Stimulated activated CD4-positive, alpha-beta T cell treated with anti-CD3 and anti-CD28 coated beads, Interleukin-15, amount 100 ng/mL, for 1 hour (primary cell): ENCODE measurements around the gene NAT10.

Experiments
- DNase-seq, 2 donors: peaks; one replicate each; pipeline ENCODE4 v3.0.0-alpha.2; 2020; ENCODE audit warnings: low read depth in 1 of 2, low spot score in 1 of 2

The NAT10 gene

DNA sequence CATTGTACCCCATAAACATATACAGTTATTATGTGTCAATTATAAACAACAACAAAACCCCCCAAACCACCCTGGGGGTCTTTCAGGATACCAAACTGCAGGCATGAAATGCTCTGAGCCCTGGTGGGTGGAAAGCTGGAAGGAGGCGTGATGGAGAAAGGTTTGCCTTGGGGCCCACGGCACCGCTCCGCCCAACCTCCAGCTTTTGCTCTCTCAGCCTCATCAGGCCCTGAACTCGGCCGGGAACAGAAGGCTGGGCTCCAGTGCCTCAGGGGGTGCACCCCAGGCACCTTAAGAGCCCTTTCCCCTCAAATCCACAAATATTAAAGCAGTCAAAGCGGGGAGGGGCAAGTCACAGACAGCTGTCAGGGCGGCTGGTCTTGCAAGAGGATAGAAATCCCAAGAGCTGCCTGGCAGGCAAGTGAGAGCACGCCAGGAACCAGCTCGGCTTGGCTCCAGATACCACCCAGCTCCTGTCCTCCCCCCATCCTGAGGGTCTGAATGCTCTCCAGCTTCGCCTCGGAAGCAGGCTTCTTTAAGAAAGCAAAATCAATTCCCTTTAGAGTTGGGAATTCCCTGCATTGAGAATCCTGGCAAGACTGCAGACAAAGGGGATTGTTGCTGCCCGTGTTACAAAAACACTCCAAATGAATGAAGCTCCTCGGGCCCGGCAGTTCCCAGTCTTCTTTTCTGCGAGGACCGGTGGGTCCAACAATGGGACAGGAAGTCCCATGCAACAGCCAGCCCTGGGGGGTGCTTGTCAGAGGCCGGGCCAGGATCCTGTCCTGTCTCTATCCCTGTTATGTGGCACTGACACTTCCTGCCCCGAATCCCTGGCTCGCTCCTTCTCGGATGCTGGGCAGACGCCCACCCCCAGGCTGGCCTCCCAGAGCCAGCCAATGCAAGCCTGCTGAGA, 80.8 kb downstream of the NAT10 start:
- no peak for DNase-seq

DNA sequence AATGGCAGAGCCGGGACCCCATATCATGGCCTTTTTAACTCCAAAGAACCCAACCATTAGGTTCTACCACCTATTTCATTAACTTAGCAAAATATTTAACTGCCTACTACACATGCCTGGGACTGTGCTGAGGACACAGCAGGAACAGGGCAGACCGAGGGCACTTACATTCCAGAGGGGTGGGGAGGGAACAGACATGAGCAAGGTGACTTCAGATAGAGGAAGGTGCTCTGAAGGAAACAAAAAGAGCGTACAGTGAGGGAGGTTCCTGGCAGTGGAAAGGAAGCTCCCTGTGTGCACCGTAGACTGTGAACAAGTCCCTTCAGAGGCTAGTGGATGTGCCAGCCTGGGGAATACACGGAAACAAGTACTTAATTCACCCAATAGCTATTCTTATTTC, 82.8 kb downstream of the NAT10 start:
- no peak for DNase-seq

DNA sequence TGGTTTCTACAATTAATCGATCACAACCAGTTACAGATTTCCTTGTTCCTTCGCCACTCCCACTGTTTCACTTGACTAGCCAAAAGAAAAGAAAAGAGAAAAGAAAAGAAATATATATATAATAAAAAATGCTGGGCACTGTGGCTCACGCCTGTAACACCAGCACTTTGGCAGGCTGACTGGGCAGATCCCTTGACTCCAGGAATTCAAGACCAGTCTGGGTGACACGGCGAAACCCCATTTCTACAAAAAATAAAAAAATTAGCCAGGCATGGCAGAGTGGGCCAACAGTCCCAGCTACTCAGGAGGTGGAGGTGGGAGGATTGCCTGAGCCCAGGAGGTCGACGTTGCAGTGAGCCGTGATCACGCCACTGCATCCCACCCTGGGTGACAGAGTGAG, 83.8 kb downstream of the NAT10 start:
- no peak for DNase-seq

DNA sequence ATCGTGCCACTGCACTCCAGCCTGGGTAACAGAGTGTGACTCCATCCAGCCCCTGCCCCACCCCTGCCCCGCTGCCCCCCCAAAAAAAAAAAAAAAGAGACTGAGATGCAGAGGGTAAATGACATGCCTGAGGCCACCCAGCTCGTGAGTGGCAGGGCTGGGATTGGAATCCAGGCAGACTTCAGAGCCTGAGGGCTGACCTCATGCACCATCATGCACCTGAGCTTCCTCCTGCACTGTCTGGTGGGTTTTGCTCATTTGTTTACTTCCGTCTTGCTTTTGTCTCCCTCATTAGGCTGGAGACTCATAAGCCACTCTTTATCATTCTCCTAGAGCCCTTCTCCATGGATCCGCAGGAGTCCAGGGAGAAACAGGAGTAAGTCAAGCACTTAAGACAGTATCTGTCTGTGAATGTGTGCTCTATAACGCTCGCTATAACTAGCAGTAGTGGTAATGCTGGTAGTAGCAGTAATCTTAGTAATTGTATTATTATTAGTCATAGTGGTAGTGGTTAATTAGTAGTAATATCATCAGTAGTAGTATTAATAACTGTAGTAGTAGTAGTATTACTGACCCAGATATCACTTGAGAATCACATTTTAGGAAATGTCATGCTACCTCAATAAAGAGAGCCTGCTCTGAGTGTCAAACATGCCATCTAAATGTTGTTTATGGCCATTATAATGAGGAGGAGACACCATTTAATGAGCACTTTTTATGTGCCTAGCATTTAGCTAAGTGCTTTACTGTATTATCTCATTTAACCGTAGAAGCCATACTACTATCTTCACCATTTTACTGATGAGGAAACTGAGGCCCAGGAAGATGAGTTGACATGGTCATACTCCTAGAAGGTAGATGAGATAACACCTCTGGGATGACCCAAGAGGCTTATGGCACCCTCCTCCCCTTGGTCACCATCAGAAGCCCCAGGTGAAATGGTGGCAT, 85.0 kb downstream of the NAT10 start:
- no peak for DNase-seq

DNA sequence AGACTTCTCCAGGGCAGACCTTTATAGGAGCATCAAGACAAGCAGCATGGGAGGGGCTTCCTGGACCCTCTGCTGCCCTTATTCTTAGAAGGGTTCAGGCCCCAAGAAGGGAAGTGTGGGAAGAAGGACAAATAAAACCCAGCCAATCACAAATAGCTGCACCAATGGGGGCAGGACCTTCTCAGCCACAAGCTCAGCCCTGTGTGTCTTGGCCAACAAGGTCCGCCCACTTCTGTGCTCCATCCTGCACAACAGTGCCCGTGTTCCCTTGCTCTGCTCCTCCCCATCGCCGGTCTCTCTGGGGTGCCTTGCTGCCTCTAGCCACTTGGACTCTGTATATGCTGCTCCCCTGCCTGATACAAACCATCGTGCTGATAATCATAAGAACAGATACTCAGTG, 86.1 kb downstream of the NAT10 start:
- DNase-seq: no peak

DNA sequence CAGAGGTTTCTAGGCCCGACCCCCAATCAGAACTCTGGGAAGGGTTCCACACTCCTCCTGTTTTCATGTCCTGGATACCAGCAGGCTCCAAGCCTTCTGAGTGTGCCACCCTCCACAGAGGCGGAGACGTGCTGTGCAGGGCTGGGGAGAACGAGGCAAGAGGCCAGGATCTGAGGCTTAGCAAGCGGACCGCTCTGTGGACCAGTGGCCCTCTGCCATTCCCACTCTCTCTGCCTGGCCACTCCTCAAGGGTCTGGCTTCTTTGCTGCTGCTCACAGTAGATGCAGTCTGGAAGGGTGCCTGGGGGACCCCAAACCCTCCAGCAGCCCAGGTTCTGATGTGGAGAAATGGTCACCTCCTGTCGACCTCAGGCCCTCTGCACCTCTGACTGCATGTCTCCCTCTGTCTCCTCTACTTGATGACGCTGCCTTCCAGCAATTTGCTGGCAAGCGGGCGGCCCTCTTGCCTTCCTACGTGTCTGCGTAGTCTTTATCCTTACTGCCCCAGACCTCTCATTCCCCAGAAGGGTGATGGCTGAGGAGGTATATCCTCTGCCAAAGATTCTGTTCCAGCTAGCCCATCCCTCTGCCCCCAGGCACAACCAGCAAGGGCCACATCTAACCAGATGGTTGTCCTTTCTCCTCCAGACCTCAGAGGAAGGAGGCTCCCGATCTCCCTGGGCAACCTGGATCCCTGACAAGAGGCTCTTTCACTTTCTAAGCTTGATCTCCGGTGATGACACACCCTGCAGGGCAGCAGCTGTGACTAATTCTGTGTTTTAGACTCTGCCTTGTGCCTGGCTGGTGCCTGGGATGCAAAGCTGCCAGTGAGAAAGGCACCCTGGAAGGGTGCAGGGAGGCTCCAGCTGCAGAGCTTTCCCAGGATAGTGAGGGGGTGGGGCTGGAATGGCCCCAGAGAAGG, 87.3 kb downstream of the NAT10 start:
- DNase-seq: no peak

DNA sequence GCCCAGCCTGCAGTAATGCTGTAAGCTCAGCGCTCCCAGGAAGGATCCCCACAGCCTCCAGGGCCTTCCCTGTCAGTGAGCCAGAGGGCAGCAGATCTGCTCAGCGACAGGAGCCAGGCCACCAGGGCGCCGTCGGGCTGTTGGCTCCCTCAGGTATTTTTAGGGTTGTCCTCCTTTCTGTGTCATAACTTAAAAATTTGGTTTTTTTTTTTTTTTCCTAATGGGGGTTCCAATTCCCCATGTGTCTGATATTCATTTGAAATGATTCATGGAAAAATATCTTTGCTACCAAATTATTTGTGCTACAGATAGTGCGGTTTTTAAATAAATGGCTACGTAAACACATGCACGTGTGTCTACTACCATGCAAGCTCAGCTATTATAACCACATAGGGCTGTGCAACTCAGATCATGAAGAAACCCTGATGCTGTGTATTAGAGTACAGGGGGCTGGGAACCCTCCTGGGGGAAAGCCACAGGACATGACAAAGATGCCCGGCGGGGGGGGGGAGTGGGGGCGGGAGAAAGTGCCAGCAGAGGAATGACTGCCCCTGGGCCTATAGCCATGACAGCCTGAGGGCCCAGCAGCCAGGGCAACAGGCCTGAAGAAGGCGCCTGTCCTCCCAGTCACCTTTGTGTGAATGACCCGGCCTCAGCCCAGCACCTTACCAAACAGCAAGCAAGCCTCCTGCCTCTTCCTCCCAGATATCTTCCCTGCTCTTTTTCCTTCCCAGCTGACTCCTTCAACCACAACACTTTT, 89.3 kb downstream of the NAT10 start:
- no peak for DNase-seq
